B cell (primary cell): ENCODE measurements around the gene SELENOF. TPM values are rescaled to one million over a fixed set of nuclear protein-coding genes. Genes with fewer than 3 reads are reported as not detected.

Experiments
- ATAC-seq: fragments of 200-7000 bp; cut with Tn5 transposase; one replicate; pipeline ENCODE4 v1.10.0; 2021; ENCODE audit warnings: low read depth, mild to moderate bottlenecking, moderate number of reproducible peaks, moderate library complexity
- CTCF ChIA-PET: fragments of 350-600 bp; sonication (Branson Sonifier 250); formaldehyde crosslinking; loops from one replicate; lab custom pipeline; 2021; ENCODE audit warnings: antibody characterized with exemption, inconsistent platforms; lab: Charles Lee
- POLR2A ChIA-PET: fragments of 350-600 bp; sonication (Branson Sonifier 250); formaldehyde crosslinking; loops from one replicate; lab custom pipeline; 2021; ENCODE audit warnings: antibody characterized with exemption; lab: Charles Lee
- DNase-seq: peaks from one replicate; pipeline ENCODE4 v3.0.0; 2013
- H2AFZ ChIP-seq: 2 replicates; pipeline ENCODE4 v1.6.1; 2012; ENCODE audit warnings: mild to moderate bottlenecking, low read depth, low read length; ENCODE audit not compliant: insufficient read depth, poor library complexity, severe bottlenecking
- H3K27ac ChIP-seq, 2 donors: 1 replicate in 1 of 2; 2 replicates in 1 of 2; pipeline ENCODE4 v1.5.1; 2012 to 2013; ENCODE audit warnings: low read length in 2 of 2, mild to moderate bottlenecking in 2 of 2, moderate library complexity in 1 of 2
- H3K27me3 ChIP-seq, 4 experiments: fragments of 200-600 bp in 1 of 4; sonication (generic) in 1 of 4; replicated peaks in 1 of 4; 1 replicate in 2 of 4; 2 replicates in 2 of 4; pipeline versions ENCODE4 v1.6.1 to v1.7.0; 2013 to 2016; ENCODE audit warnings: low read length in 3 of 4, mild to moderate bottlenecking in 2 of 4, mixed read lengths in 1 of 4, moderate library complexity in 1 of 4; ENCODE audit not compliant: insufficient read depth in 4 of 4, control insufficient read depth in 3 of 4; ENCODE audit errors: control extremely low read depth in 1 of 4
- H3K36me3 ChIP-seq, 2 experiments: replicated peaks in 1 of 2; 1 replicate in 1 of 2; 2 replicates in 1 of 2; pipeline versions ENCODE4 v1.6.1 to v1.7.1; 2013; ENCODE audit warnings: low read length in 1 of 2; ENCODE audit not compliant: insufficient read depth in 2 of 2, control insufficient read depth in 1 of 2; ENCODE audit errors: control extremely low read depth in 1 of 2, extremely low read depth in 1 of 2
- H3K4me1 ChIP-seq, 2 donors: fragments of 200-600 bp in 1 of 2; sonication (generic) in 1 of 2; 1 replicate in 1 of 2; 2 replicates in 1 of 2; pipeline versions ENCODE4 v1.5.1 to v1.6.1; 2013 to 2017; ENCODE audit warnings: low read length in 2 of 2; ENCODE audit not compliant: control insufficient read depth in 2 of 2, insufficient read depth in 2 of 2
- H3K4me2 ChIP-seq: replicated peaks from 2 replicates; pipeline ENCODE3; 2012; ENCODE audit warnings: mild to moderate bottlenecking, low read depth, low read length; ENCODE audit not compliant: poor library complexity, severe bottlenecking
- H3K4me3 ChIP-seq, 5 experiments: fragments of 200-600 bp in 1 of 5; sonication (generic) in 1 of 5; 1 replicate in 3 of 5; 2 replicates in 2 of 5; pipeline versions ENCODE4 v1.5.1 to v1.7.0; 2011 to 2016; ENCODE audit warnings: low read length in 4 of 5, mild to moderate bottlenecking in 4 of 5, low read depth in 2 of 5, control low read depth in 1 of 5, moderate library complexity in 1 of 5; ENCODE audit not compliant: insufficient read depth in 1 of 5; ENCODE audit errors: control extremely low read depth in 1 of 5, extremely low read depth in 1 of 5
- H3K79me2 ChIP-seq: fragments of 200-600 bp; sonication (generic); one replicate; pipeline ENCODE4 v1.6.0; 2016; ENCODE audit warnings: low read length; ENCODE audit not compliant: control insufficient read depth, insufficient read depth
- H3K9ac ChIP-seq: fragments of 200-600 bp; sonication (generic); 2 replicates; pipeline ENCODE4 v1.6.1; 2017; ENCODE audit warnings: mild to moderate bottlenecking, low read length, moderate library complexity
- H3K9me3 ChIP-seq, 3 donors: one replicate each; pipeline versions ENCODE4 v1.6.1 to v1.7.1; 2013; ENCODE audit warnings: low read length in 2 of 3; ENCODE audit not compliant: control insufficient read depth in 2 of 3, insufficient read depth in 1 of 3; ENCODE audit errors: control extremely low read depth in 1 of 3
- H4K20me1 ChIP-seq: 2 replicates; pipeline ENCODE4 v1.6.0; 2012; ENCODE audit warnings: mild to moderate bottlenecking, low read length; ENCODE audit not compliant: insufficient read depth, control insufficient read depth, poor library complexity, severe bottlenecking
- H3K27ac Mint-ChIP-seq: one replicate; pipeline ENCODE4 v1.8.0; 2021; ENCODE audit warnings: mixed read lengths
- H3K27me3 Mint-ChIP-seq: one replicate; pipeline ENCODE4 v1.8.0; 2021; ENCODE audit warnings: mixed read lengths
- H3K4me1 Mint-ChIP-seq: one replicate; pipeline ENCODE4 v1.8.0; 2021; ENCODE audit warnings: mixed read lengths
- H3K4me3 Mint-ChIP-seq: one replicate; pipeline ENCODE4 v1.8.0; 2021; ENCODE audit warnings: mixed read lengths
- H3K9me3 Mint-ChIP-seq: one replicate; pipeline ENCODE4 v1.8.0; 2022; ENCODE audit warnings: mixed read lengths; ENCODE audit not compliant: insufficient read depth
- CTCF ChIP-seq: fragments of 200-600 bp; IDR thresholded peaks from one replicate; pipeline ENCODE4 v1.8.0; 2022; ENCODE audit warnings: antibody characterized with exemption, mild to moderate bottlenecking
- EZH2 ChIP-seq: IDR thresholded peaks from 2 replicates; pipeline ENCODE4 v1.6.1; 2012; ENCODE audit warnings: borderline replicate concordance, low read depth, mild to moderate bottlenecking, moderate library complexity, low read length; ENCODE audit not compliant: insufficient read depth, poor library complexity, severe bottlenecking
- WGBS: methylation state at CpG from one replicate; pipeline ENCODE4 v1.1.5; 2013; ENCODE audit warnings: missing lambda C conversion rate; ENCODE audit not compliant: insufficient coverage; 5-methylcytosine and 5-hydroxymethylcytosine counted together
- intact Hi-C: fragments of 100-400 bp; cut with micrococcal nuclease; formaldehyde crosslinking; loops from one replicate; pipeline ENCODE4 v1.10.0; 2022
- polyA plus RNA-seq: library from polyadenylated mRNA; depleted of rRNA; stranded (reverse); fragments of >200 nt; gene quantifications from 2 replicates; pipeline ENCODE4 v1.2.3, GENCODE V29; 2012
- total RNA-seq, 2 donors: library from RNA; stranded (reverse); fragments of 120-200 nt in 1 of 2; gene quantifications; 1 replicate in 1 of 2; 2 replicates in 1 of 2; pipeline versions ENCODE4 v1.2.3 to v1.2.4, GENCODE V29; 2013 to 2022

SELENOF gene
- total and polyA plus RNA-seq, 2 donors (not counting 1 experiment from before 2014, with no cell fraction given): 113 to 185 TPM

- peak overlapping the region; percentile 66 for H3K4me3 Mint-ChIP-seq
- H3K36me3 ChIP-seq: no peaks in the 10 kb centered on the region
- ATAC-seq (peak; percentile 68), DNase-seq (no peak)
- H3K4me2 ChIP-seq: peak overlapping the region; percentile 53
- 63% methylated on average over 7 of the region's 9 CpGs for WGBS
- peaks cover 15% of the 10 kb centered on the region in 2 donors for H3K4me1 ChIP-seq
- ChIA-PET POLR2A (no interaction called here), CTCF (interaction anchor here (1.3 to 1.7 kb wide), 2 partner anchors 10 to 230 kb away, joined by 3 to 8 read pairs; no protein-coding TSS in a partner anchor)
- peaks cover 0 to 4% (median 0%) of the 10 kb centered on the region in 3 donors for H3K9me3 ChIP-seq
- H3K27ac ChIP-seq: no peak overlapping the region
- no peak overlapping the region for H3K9ac ChIP-seq
- H4K20me1 ChIP-seq: no peaks in the 10 kb centered on the region
- no peaks in the 10 kb centered on the region for H3K79me2 ChIP-seq
- H3K27me3 Mint-ChIP-seq: no peaks in the 10 kb centered on the region
- peaks cover 36% of the 10 kb centered on the region for H3K4me1 Mint-ChIP-seq
- TF ChIP-seq CTCF (no peak), EZH2 (no peak)
- no peak overlapping the region for H3K4me3 ChIP-seq
- intact Hi-C loops: no loop called here
- H3K27me3 ChIP-seq: no peaks in the 10 kb centered on the region
- no peak overlapping the region for H2AFZ ChIP-seq
- H3K27ac Mint-ChIP-seq: peak overlapping the region; percentile 62
- no peaks in the 10 kb centered on the region for H3K9me3 Mint-ChIP-seq
Measured at GRCh38 chr1:86852289-86852688, 61.6 kb downstream of the SELENOF start.

GRCh38 chr1:86849756-86850155 lies 64.2 kb downstream of the SELENOF start:
- ATAC-seq: no peak
- Mint-ChIP-seq H3K9me3 (no peaks in the 10 kb centered on the region), H3K4me3 (no peak overlapping the region), H3K27me3 (no peaks in the 10 kb centered on the region), H3K4me1 (peaks cover 26% of the 10 kb centered on the region), H3K27ac (no peak overlapping the region)
- Histone ChIP-seq H3K79me2 (no peaks in the 10 kb centered on the region), H2AFZ (no peak overlapping the region), H3K9me3 (peaks cover 0 to 4% (median 0%) of the 10 kb centered on the region in 3 donors), H3K27ac (no peak overlapping the region), H3K27me3 (no peaks in the 10 kb centered on the region), H3K4me3 (no peak overlapping the region), H3K36me3 (no peaks in the 10 kb centered on the region), H3K4me1 (peaks cover 15% of the 10 kb centered on the region in 2 donors), H3K9ac (no peak overlapping the region), H4K20me1 (no peaks in the 10 kb centered on the region), H3K4me2 (no peak overlapping the region)
- intact Hi-C loops: no loop called here
- CTCF ChIA-PET: interaction anchor here (1.2 to 1.7 kb wide), 2 partner anchors 16 to 116 kb away, joined by 3 to 6 read pairs; no protein-coding TSS in a partner anchor
- POLR2A ChIA-PET: no interaction called here
- WGBS: 44% methylated on average over 1 of the region's 3 CpGs
- DNase-seq: no peak
- TF ChIP-seq CTCF: no peak
- TF ChIP-seq EZH2: no peak
